Activated T-helper 17 cell treated with anti-CD3 and anti-CD28 coated beads, Interleukin-2, amount 50 U/mL, for 72 hours (primary cell): ENCODE results near the gene NDUFS6. TPM values are rescaled to one million over a fixed set of nuclear protein-coding genes. Genes with fewer than 3 reads are reported as not detected.
A peak's percentile ranks its signal among the peaks of the same experiment; 100 is the strongest.
"Not testable (repeated sequence)": the region's sequence is repeated elsewhere in the genome, so short reads cannot be mapped to it uniquely, and the experiment has no call there.

ENCODE experiments used
- ATAC-seq: fragments of 150-1000 bp; cut with Tn5 transposase; replicated peaks from 2 replicates; pipeline ENCODE4 v1.10.0; 2021; ENCODE audit warnings: mild to moderate bottlenecking, moderate library complexity
- H3K27ac Mint-ChIP-seq: one replicate; pipeline ENCODE4 v1.8.0; 2022; ENCODE audit warnings: mixed read lengths
- H3K27me3 Mint-ChIP-seq: one replicate; pipeline ENCODE4 v1.8.0; 2022; ENCODE audit warnings: mixed read lengths
- H3K36me3 Mint-ChIP-seq: one replicate; pipeline ENCODE4 v1.8.0; 2022; ENCODE audit warnings: low read depth, mild to moderate bottlenecking, mixed read lengths
- H3K4me1 Mint-ChIP-seq: one replicate; pipeline ENCODE4 v1.8.0; 2022; ENCODE audit warnings: mixed read lengths
- H3K4me3 Mint-ChIP-seq: one replicate; pipeline ENCODE4 v1.8.0; 2022; ENCODE audit warnings: mild to moderate bottlenecking, mixed read lengths
- H3K9me3 Mint-ChIP-seq: one replicate; pipeline ENCODE4 v1.8.0; 2022; ENCODE audit warnings: mixed read lengths
- total RNA-seq, 2 donors: library from RNA; stranded (reverse); gene quantifications; one replicate each; pipeline ENCODE4 v1.2.3, GENCODE V29; 2022

NDUFS6 gene
- total RNA-seq, 2 donors from 2014 or later = 13.0 to 35.1 TPM

GRCh38 chr5:1794901-1795290 lies 6.3 kb upstream of the NDUFS6 start:
- H3K27ac Mint-ChIP-seq = peak overlapping the region; percentile 45
- peaks cover 39% of the 10 kb centered on the region for H3K4me1 Mint-ChIP-seq
- peaks cover 3% of the 10 kb centered on the region for H3K9me3 Mint-ChIP-seq
- H3K27me3 Mint-ChIP-seq = no peaks in the 10 kb centered on the region
- no peak for ATAC-seq
- peak overlapping the region; percentile 93 for H3K4me3 Mint-ChIP-seq
- H3K36me3 Mint-ChIP-seq = peaks cover 38% of the 10 kb centered on the region

GRCh38 chr5:1795506-1795905 lies 5.7 kb upstream of the NDUFS6 start:
- ATAC-seq = no peak
- peaks cover 38% of the 10 kb centered on the region for H3K36me3 Mint-ChIP-seq
- peak overlapping the region; percentile 45 for H3K27ac Mint-ChIP-seq
- H3K9me3 Mint-ChIP-seq = peaks cover 3% of the 10 kb centered on the region
- no peaks in the 10 kb centered on the region for H3K27me3 Mint-ChIP-seq
- peak overlapping the region; percentile 93 for H3K4me3 Mint-ChIP-seq
- peaks cover 39% of the 10 kb centered on the region for H3K4me1 Mint-ChIP-seq

GRCh38 chr5:1795931-1796330 lies 5.3 kb upstream of the NDUFS6 start:
- Mint-ChIP-seq H3K27me3 (no peaks in the 10 kb centered on the region), H3K36me3 (peaks cover 38% of the 10 kb centered on the region), H3K27ac (no peak overlapping the region), H3K9me3 (peaks cover 3% of the 10 kb centered on the region), H3K4me3 (no peak overlapping the region), H3K4me1 (peaks cover 39% of the 10 kb centered on the region)
- no peak for ATAC-seq

GRCh38 chr5:1796371-1797102 lies 4.7 kb upstream of the NDUFS6 start:
- no peak for ATAC-seq
- Mint-ChIP-seq H3K27ac (no peak overlapping the region), H3K27me3 (no peaks in the 10 kb centered on the region), H3K9me3 (peaks cover 3% of the 10 kb centered on the region), H3K36me3 (peaks cover 38% of the 10 kb centered on the region), H3K4me1 (peaks cover 39% of the 10 kb centered on the region), H3K4me3 (peak overlapping the region; percentile 12)

- peaks cover 3% of the 10 kb centered on the region for H3K9me3 Mint-ChIP-seq
- no peak overlapping the region for H3K27ac Mint-ChIP-seq
- H3K4me3 Mint-ChIP-seq = peak overlapping the region; percentile 89
- H3K36me3 Mint-ChIP-seq = peaks cover 42% of the 10 kb centered on the region
- peaks cover 34% of the 10 kb centered on the region for H3K4me1 Mint-ChIP-seq
- no peak for ATAC-seq
- H3K27me3 Mint-ChIP-seq = no peaks in the 10 kb centered on the region
Observed at GRCh38 chr5:1797103-1797800, 4.0 kb upstream of the NDUFS6 start.

GRCh38 chr5:1797855-1798254 lies 3.4 kb upstream of the NDUFS6 start:
- Mint-ChIP-seq H3K4me3 (peak overlapping the region; percentile 89), H3K27ac (no peak overlapping the region), H3K36me3 (peaks cover 44% of the 10 kb centered on the region), H3K9me3 (peaks cover 2% of the 10 kb centered on the region), H3K4me1 (peaks cover 31% of the 10 kb centered on the region), H3K27me3 (no peaks in the 10 kb centered on the region)
- no peak for ATAC-seq

GRCh38 chr5:1798589-1798988 lies 2.6 kb upstream of the NDUFS6 start:
- Mint-ChIP-seq H3K36me3 (peaks cover 48% of the 10 kb centered on the region), H3K4me1 (peaks cover 28% of the 10 kb centered on the region)

GRCh38 chr5:1799110-1799601 lies 2.1 kb upstream of the NDUFS6 start:
- Mint-ChIP-seq H3K4me1 (peaks cover 24% of the 10 kb centered on the region), H3K27ac (peak overlapping the region; percentile 97), H3K27me3 (no peaks in the 10 kb centered on the region), H3K36me3 (peaks cover 53% of the 10 kb centered on the region), H3K9me3 (no peaks in the 10 kb centered on the region), H3K4me3 (peak overlapping the region; percentile 89)
- peak; percentile 65 for ATAC-seq

More at GRCh38 chr5:1798589-1798988, 2.6 kb upstream of the NDUFS6 start:
- H3K27ac Mint-ChIP-seq = peak overlapping the region; percentile 97
- not testable (repeated sequence) for ATAC-seq, H3K27me3 Mint-ChIP-seq, H3K9me3 Mint-ChIP-seq
- H3K4me3 Mint-ChIP-seq = peak overlapping the region; percentile 89

- H3K27ac Mint-ChIP-seq = peak within 1 kb of the TSS; percentile 97
- H3K36me3 Mint-ChIP-seq = peaks cover 60% of the 10 kb centered on the region
- no peaks in the 10 kb centered on the region for H3K9me3 Mint-ChIP-seq
- H3K4me3 Mint-ChIP-seq = peak within 1 kb of the TSS; percentile 89
- H3K27me3 Mint-ChIP-seq = no peaks in the 10 kb centered on the region
- peak; percentile 82 for ATAC-seq
- peaks cover 23% of the 10 kb centered on the region for H3K4me1 Mint-ChIP-seq
Observed at GRCh38 chr5:1799602-1800471, 1.4 kb upstream of the NDUFS6 start, which contains the start of gene MRPL36. MRPL36 (minus strand) TSS chr5:1799837; CDS start chr5:1798935, 902 bp downstream.

GRCh38 chr5:1800472-1801221 lies 560 bp upstream of the NDUFS6 start:
- H3K27ac Mint-ChIP-seq = peak overlapping the region; percentile 97
- ATAC-seq = peak; percentile 47
- no peaks in the 10 kb centered on the region for H3K27me3 Mint-ChIP-seq
- peak overlapping the region; percentile 89 for H3K4me3 Mint-ChIP-seq
- H3K4me1 Mint-ChIP-seq = peaks cover 16% of the 10 kb centered on the region
- no peaks in the 10 kb centered on the region for H3K9me3 Mint-ChIP-seq
- peaks cover 68% of the 10 kb centered on the region for H3K36me3 Mint-ChIP-seq

GRCh38 chr5:1801967-1802295 lies 724 bp downstream of the NDUFS6 start:
- peak overlapping the region; percentile 81 for H3K27ac Mint-ChIP-seq
- H3K4me3 Mint-ChIP-seq = peak overlapping the region; percentile 89
- H3K4me1 Mint-ChIP-seq = peaks cover 16% of the 10 kb centered on the region
- H3K9me3 Mint-ChIP-seq = no peaks in the 10 kb centered on the region
- no peaks in the 10 kb centered on the region for H3K27me3 Mint-ChIP-seq
- ATAC-seq = no peak
- H3K36me3 Mint-ChIP-seq = peaks cover 74% of the 10 kb centered on the region

- Mint-ChIP-seq H3K27me3 (no peaks in the 10 kb centered on the region), H3K27ac (peak overlapping the region; percentile 81), H3K9me3 (no peaks in the 10 kb centered on the region), H3K4me1 (peaks cover 15% of the 10 kb centered on the region), H3K36me3 (peaks cover 74% of the 10 kb centered on the region), H3K4me3 (peak overlapping the region; percentile 89)
- ATAC-seq = no peak
Observed at GRCh38 chr5:1803192-1803591, 2.0 kb downstream of the NDUFS6 start.

GRCh38 chr5:1804001-1804690 lies 2.9 kb downstream of the NDUFS6 start:
- no peaks in the 10 kb centered on the region for H3K27me3 Mint-ChIP-seq
- H3K4me1 Mint-ChIP-seq = peaks cover 11% of the 10 kb centered on the region
- H3K36me3 Mint-ChIP-seq = peaks cover 74% of the 10 kb centered on the region
- H3K27ac Mint-ChIP-seq = peak overlapping the region; percentile 42
- H3K4me3 Mint-ChIP-seq = no peak overlapping the region
- H3K9me3 Mint-ChIP-seq = no peaks in the 10 kb centered on the region
- ATAC-seq = no peak
